HCT116 (cell line): ENCODE measurements around the gene ALDH9A1. TPM values are rescaled to one million over a fixed set of nuclear protein-coding genes. Genes with fewer than 3 reads are reported as not detected.

Experiments
- ATAC-seq: fragments of 200-7000 bp; cut with Tn5 transposase; 2 replicates; pipeline ENCODE4 v1.9.1; 2020; ENCODE audit warnings: mild to moderate bottlenecking, moderate library complexity
- BruUV-seq: library from RNA; stranded (reverse); fragments of 400-500 nt; replicated peaks from 2 replicates; lab custom pipeline; 2021; lab: Mats Ljungman, UMichigan
- CTCF ChIA-PET: fragments of 300-600 bp; sonication (Branson Sonifier 250); formaldehyde crosslinking; loops from one replicate; lab custom pipeline; 2021; ENCODE audit warnings: antibody characterized with exemption; lab: Charles Lee
- POLR2A ChIA-PET: fragments of 300-600, 350-600 bp; sonication (Branson Sonifier 250); formaldehyde crosslinking; loops from one replicate; lab custom pipeline; 2021; ENCODE audit warnings: antibody characterized with exemption; lab: Charles Lee
- RAD21 ChIA-PET, 2 experiments: fragments of 300-600 bp; sonication (Branson Sonifier 250); formaldehyde crosslinking; loops; one replicate each; lab custom pipeline; 2023; ENCODE audit warnings: low total read pairs in 2 of 2; ENCODE audit not compliant: uncharacterized antibody in 2 of 2, unreplicated experiment in 2 of 2, low non-redundant PET in 1 of 2; lab: Charles Lee
- DNase-seq: peaks from one replicate; pipeline ENCODE4 v3.0.0-alpha.2; 2010; ENCODE audit warnings: low read depth, low spot score
- H2AFZ ChIP-seq: fragments of 200-600 bp; shearing (Covaris generic), sonication (generic); 2 replicates; pipeline ENCODE4 v1.6.1; 2017; ENCODE audit warnings: low read depth, mixed run types, mixed read lengths, antibody characterized with exemption, low read length; ENCODE audit not compliant: poor library complexity, severe bottlenecking
- H3K27ac ChIP-seq: 2 replicates; pipeline ENCODE4 v1.5.1; 2012; ENCODE audit warnings: low read depth, low read length
- H3K27me3 ChIP-seq: fragments of 200-600 bp; sonication (generic); 2 replicates; pipeline ENCODE4 v1.6.1; 2016; ENCODE audit warnings: mixed run types, low read length, mixed read lengths; ENCODE audit not compliant: insufficient read depth
- H3K36me3 ChIP-seq, 2 experiments: fragments of 200-500 bp in 1 of 2; fragments of 200-600 bp in 1 of 2; sonication (Bioruptor generic) in 1 of 2; sonication (generic) in 1 of 2; 2 replicates each; pipeline versions ENCODE4 v1.5.1 to v1.6.1; 2014 to 2016; ENCODE audit warnings: low read length in 2 of 2, inconsistent platforms in 1 of 2, mixed read lengths in 1 of 2, mixed run types in 1 of 2; ENCODE audit not compliant: insufficient read depth in 2 of 2, control insufficient read depth in 1 of 2
- H3K4me1 ChIP-seq, 2 experiments: fragments of 200-600 bp in 1 of 2; sonication (generic) in 1 of 2; 2 replicates each; pipeline versions ENCODE4 v1.5.1 to v1.6.1; 2012 to 2017; ENCODE audit warnings: low read length in 2 of 2, inconsistent platforms in 1 of 2, mild to moderate bottlenecking in 1 of 2, mixed read lengths in 1 of 2, mixed run types in 1 of 2, moderate library complexity in 1 of 2; ENCODE audit not compliant: insufficient read depth in 2 of 2, control insufficient read depth in 1 of 2
- H3K4me2 ChIP-seq: fragments of 200-600 bp; sonication (generic); 2 replicates; pipeline ENCODE4 v1.6.1; 2017; ENCODE audit warnings: mixed run types, low read length, mixed read lengths
- H3K4me3 ChIP-seq, 2 experiments: fragments of 200-600 bp in 1 of 2; sonication (generic) in 1 of 2; replicated peaks in 1 of 2; 2 replicates each; pipeline ENCODE4 v1.5.1; 2011 to 2016; ENCODE audit warnings: low read length in 2 of 2, control low read depth in 1 of 2, low read depth in 1 of 2, mild to moderate bottlenecking in 1 of 2, mixed read lengths in 1 of 2, mixed run types in 1 of 2
- H3K79me2 ChIP-seq: fragments of 200-600 bp; sonication (generic); 2 replicates; pipeline ENCODE4 v1.6.1; 2017; ENCODE audit warnings: mild to moderate bottlenecking, mixed run types, low read length, moderate library complexity, mixed read lengths; ENCODE audit not compliant: insufficient read depth
- H3K9ac ChIP-seq: fragments of 200-600 bp; sonication (generic); 2 replicates; pipeline ENCODE4 v1.6.1; 2016; ENCODE audit warnings: low read length, mixed read lengths
- H3K9me2 ChIP-seq: fragments of 200-600 bp; sonication (generic), shearing (Covaris generic); 2 replicates; pipeline ENCODE4 v1.6.1; 2017; ENCODE audit warnings: mixed run types, mild to moderate bottlenecking, moderate library complexity; ENCODE audit not compliant: insufficient read depth
- H3K9me3 ChIP-seq, 2 experiments: fragments of 200-500 bp in 1 of 2; fragments of 200-600 bp in 1 of 2; sonication (Bioruptor generic) in 1 of 2; sonication (generic) in 1 of 2; 2 replicates each; pipeline ENCODE4 v1.6.1; 2014 to 2017; ENCODE audit warnings: low read length in 2 of 2, mixed read lengths in 2 of 2, inconsistent platforms in 1 of 2, low read depth in 1 of 2, mild to moderate bottlenecking in 1 of 2, mixed run types in 1 of 2, moderate library complexity in 1 of 2; ENCODE audit not compliant: control insufficient read depth in 1 of 2, insufficient read depth in 1 of 2
- H4K20me1 ChIP-seq: fragments of 200-600 bp; sonication (generic), shearing (Covaris generic); 2 replicates; pipeline ENCODE4 v1.6.1; 2017; ENCODE audit warnings: mixed run types, mild to moderate bottlenecking, moderate library complexity; ENCODE audit not compliant: insufficient read depth
- CEBPB ChIP-seq: IDR thresholded peaks from 2 replicates; pipeline ENCODE4 v1.6.1; 2012; ENCODE audit warnings: low read depth
- ELF1 ChIP-seq: IDR thresholded peaks from 2 replicates; pipeline ENCODE4 v1.6.1; 2012; ENCODE audit warnings: low read depth, borderline replicate concordance
- EZH2phosphoT487 ChIP-seq: fragments of 200-600 bp; IDR thresholded peaks from 2 replicates; pipeline ENCODE4 v1.6.1; 2018; ENCODE audit warnings: antibody characterized with exemption, borderline replicate concordance
- FOSL1 ChIP-seq: IDR thresholded peaks from 2 replicates; pipeline ENCODE4 v1.6.1; 2012; ENCODE audit warnings: low read depth
- POLR2AphosphoS5 ChIP-seq: IDR thresholded peaks from 2 replicates; pipeline ENCODE4 v1.6.1; 2011; ENCODE audit warnings: mild to moderate bottlenecking, low read depth, low read length, moderate library complexity
- RAD21 ChIP-seq: IDR thresholded peaks from 2 replicates; pipeline ENCODE4 v1.6.1; 2012; ENCODE audit warnings: low read depth, mild to moderate bottlenecking
- REST ChIP-seq: IDR thresholded peaks from 2 replicates; pipeline ENCODE4 v1.6.1; 2012; ENCODE audit warnings: low read depth
- SIN3A ChIP-seq: IDR thresholded peaks from 2 replicates; pipeline ENCODE4 v1.6.1; 2012; ENCODE audit warnings: low read depth
- SRF ChIP-seq: IDR thresholded peaks from 2 replicates; pipeline ENCODE4 v1.6.1; 2012; ENCODE audit warnings: low read depth
- TCF7L2 ChIP-seq: IDR thresholded peaks from 2 replicates; pipeline ENCODE4 v1.7.0; 2011; ENCODE audit warnings: borderline replicate concordance, inconsistent platforms; ENCODE audit not compliant: insufficient read depth, insufficient read length; ENCODE audit errors: extremely low read depth
- ZFX ChIP-seq: fragments of 450-650 bp; IDR thresholded peaks from 2 replicates; pipeline ENCODE4 v1.6.1; 2017
- intact Hi-C: fragments of 100-400 bp; cut with micrococcal nuclease; formaldehyde crosslinking; loops from 2 replicates; pipeline ENCODE4 v1.10.0; 2022
- total RNA-seq: library from RNA; stranded (reverse); gene quantifications from one replicate; pipeline ENCODE4 v1.2.1, GENCODE V29; 2021; ENCODE audit not compliant: unreplicated experiment
- TF ChIP-seq, protein P1 (sequence below): IDR thresholded peaks from 2 replicates; pipeline ENCODE4 v1.6.1; 2012

Gene ALDH9A1
- total RNA-seq, 1 experiment from 2014 or later, result 46.0 TPM

DNA sequence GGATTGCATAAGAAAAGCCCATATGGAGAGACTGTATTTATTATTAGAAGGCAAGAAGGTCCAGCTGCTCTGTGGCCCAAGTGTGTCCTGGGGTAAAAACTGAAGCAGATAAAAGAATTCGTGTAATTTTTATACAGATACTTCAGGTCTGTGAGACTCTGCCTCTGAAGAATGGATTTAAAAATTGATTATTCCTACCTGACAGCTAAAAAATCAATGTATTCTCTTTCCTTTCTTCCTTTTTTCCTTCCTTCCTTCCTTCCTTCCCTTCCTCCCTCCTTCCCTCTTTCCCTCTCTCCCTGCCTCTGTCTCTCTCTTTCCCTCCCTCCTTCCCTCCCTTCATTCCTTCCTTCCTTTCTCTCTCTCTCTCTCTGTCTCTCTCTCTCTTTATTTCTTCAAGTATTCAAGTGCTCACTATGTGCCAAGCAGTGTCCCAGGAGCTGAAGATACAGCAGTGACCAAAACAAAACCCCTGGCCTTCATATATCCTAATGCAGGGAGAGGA is 78.7 kb downstream of the ALDH9A1 start:
- Histone ChIP-seq H4K20me1 (no peaks in the 10 kb centered on the region), H3K36me3 (no peaks in the 10 kb centered on the region), H3K9me2 (no peaks in the 10 kb centered on the region), H3K4me2 (no peak overlapping the region), H3K4me3 (no peak overlapping the region), H3K9ac (no peak overlapping the region), H3K79me2 (no peaks in the 10 kb centered on the region), H2AFZ (no peak overlapping the region)
- CTCF ChIA-PET, result no interaction called here
- ATAC-seq, result no peak
- no TSS peak for BruUV-seq
- DNase-seq, result no peak
- no peak for TF ChIP-seq CEBPB
- TF ChIP-seq, protein P1, sequence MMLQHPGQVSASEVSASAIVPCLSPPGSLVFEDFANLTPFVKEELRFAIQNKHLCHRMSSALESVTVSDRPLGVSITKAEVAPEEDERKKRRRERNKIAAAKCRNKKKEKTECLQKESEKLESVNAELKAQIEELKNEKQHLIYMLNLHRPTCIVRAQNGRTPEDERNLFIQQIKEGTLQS, result no peak
- no peak for TF ChIP-seq REST
- no peak for TF ChIP-seq SRF
- TF ChIP-seq POLR2AphosphoS5, result no peak
- TF ChIP-seq FOSL1, result no peak
- no peak for TF ChIP-seq TCF7L2
- TF ChIP-seq RAD21, result no peak
- no peak for TF ChIP-seq SIN3A
- TF ChIP-seq EZH2phosphoT487, result no peak
- TF ChIP-seq ZFX, result no peak
- TF ChIP-seq ELF1, result no peak
- TF ChIP-seq, all 23 proteins: peak for 0
- Histone ChIP-seq H3K9me3 (no peaks in the 10 kb centered on the region), H3K27me3 (0 out of 2 replicates have a peak, but pooled peaks cover 4% of the 10 kb centered on the region), H3K27ac (no peak overlapping the region), H3K4me1 (no peaks in the 10 kb centered on the region)
- POLR2A ChIA-PET, result no interaction called here
- intact Hi-C loops, result no loop called here
- RAD21 ChIA-PET, result no interaction called here
